Measurements from ENCODE around the gene RERE.
"Not testable (repeated sequence)": the region's sequence is repeated elsewhere in the genome, so short reads cannot be mapped to it uniquely, and the experiment has no call there.

RERE gene

DNA sequence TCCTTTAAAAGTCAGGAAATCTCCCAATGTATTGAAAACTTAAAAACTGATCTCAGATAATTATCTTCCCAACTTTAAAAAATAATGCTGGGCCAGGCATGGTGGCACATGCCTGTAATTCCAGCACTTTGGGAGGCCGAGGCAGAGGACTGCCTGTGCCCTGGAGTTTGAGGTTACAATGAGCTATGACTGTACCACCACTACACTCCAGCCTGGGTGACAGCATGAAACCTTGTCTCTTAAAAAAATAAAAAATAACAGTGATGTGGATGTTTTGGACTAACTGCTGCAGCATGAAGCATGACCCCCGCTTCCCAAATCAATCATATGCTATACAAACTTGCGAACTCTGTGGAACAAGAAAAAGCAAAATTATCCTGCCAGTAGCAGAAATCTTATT lies 186.3 kb downstream of the RERE start:
- no peak for DNase-seq

DNA sequence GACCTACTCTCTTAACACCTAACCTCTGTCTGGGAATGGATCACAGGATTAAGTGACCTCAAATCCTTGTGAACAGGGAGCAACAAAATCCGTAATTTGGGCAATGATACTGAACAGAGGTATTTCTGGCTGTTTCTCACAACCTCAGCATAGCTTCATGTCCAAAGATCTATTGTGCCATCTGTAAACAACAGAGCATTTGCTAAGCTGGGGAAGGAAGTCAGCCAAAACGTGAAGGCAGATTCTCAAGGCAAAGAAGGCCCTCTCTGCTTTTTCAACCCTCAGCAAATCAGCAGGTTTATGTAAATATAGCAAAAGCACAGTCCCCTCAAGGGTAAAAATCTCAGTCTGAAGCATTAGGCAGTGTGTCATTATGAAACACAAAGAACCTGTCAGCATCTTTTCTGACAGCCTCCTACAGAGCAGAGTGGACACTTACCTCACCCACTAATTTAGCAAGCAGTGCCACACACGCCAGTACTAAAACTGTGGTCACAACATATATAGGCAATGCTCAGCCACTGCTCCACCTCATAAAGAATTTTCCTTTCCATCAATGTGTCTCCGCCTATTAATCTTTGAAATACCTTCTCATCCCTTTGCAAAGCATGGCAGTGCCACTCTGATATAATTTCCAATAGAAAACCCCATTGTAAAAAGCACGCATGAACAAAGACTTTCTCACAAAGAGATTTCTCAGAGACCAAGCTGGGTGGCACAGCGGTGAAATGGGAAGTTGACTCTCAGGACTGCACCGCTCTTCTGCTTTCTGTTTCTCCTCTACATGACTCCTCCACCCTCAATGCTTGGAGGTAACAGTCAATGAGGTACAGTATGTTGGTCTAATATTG lies 188.0 kb downstream of the RERE start:
- peak; percentile 54 for DNase-seq

DNA sequence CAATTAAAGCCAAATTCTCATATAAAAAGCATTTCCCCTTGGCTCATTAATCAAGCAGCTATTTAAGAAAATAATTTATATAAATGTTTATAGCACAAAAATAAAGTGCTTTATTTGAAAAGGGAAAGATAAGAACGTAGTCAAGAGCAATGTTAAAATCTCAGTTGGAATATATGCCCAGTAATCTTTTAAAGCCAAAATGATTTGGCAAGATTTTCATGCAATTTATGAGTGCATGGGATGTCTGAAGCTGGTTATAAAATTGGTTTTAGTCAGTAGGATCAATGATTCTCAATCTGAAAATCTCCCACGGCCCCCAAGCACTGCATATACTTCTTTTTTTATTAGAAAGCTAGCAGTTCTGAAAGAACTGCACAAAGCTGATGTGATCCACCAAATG lies 188.8 kb downstream of the RERE start:
- no peak for DNase-seq

DNA sequence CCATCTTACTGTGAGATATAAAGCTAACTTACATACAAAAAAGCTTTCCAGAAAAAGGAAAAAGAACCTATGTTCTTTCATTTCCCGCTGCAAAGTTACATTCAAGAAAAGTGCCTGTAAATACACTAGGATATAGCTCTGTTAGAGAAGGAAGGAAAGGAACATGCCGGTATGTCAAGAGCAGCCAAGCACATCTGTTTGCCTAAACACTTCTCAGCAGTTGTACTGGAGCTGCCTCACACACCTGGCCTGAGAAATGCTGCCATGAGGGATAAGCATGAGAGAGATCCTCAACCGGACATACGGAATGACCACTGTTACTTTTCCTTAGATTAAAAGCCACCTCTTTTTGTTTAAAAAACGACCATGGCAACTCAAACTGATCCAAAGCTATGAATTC lies 189.7 kb downstream of the RERE start:
- no peak for DNase-seq

DNA sequence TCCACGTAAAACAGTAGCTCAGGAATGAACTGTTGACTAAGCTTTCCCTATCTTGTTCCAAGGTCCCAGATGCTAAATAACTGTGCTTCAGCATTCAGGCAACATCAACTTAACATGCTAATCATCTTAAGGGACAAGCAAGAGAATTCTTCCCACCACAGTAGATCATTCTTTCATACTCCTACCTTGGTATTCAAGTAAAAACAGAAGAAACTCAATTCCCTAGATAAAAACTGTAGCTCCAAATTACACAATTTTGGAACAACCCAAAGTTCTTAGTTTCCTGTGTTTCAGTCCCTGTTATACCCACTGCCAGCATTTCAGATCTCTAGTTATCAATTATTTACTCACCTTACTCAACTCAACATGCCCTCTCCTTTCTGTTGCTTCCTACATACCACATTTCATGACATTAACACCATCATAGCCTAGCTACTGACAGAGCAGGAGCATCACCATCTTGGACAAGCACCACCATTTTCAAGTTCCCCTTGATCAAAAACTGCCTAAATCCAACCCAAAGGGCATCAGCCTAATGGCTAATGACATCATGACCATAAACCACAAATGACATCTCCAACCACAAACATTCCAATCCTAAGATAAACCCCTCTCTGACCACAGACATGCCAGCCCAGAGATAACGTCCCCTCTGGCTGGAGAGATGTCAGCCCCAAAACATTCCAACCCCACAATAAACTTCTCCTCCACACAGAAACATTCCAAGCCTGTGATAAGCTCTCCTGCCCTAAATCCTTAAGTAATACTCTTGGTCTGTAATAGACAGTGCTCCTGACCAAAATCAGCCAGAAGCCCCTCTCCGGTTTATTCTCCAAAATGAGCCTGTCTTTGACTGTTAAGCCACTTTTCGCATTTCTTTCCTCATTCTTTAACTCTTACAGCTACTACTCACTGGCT lies 191.2 kb downstream of the RERE start:
- no peak for DNase-seq

DNA sequence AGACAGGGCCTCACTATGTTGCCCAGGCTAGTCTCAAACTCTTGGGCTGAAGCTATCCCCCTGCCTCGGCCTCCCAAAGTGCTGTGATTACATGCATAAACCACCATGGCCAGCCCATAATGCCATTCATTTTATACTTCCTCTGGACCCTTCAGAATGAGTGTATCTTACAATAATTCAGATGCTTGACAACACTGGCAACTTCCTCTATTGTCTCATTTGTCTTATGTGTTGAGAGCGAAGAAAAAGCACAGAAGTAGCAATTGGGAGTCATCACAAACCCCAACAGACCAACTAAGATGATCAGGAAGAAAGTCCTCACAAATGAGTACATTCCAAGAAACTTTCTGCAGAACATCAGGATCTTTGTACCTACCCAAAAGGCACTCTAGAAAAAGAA lies 191.9 kb downstream of the RERE start:
- DNase-seq = no peak

DNA sequence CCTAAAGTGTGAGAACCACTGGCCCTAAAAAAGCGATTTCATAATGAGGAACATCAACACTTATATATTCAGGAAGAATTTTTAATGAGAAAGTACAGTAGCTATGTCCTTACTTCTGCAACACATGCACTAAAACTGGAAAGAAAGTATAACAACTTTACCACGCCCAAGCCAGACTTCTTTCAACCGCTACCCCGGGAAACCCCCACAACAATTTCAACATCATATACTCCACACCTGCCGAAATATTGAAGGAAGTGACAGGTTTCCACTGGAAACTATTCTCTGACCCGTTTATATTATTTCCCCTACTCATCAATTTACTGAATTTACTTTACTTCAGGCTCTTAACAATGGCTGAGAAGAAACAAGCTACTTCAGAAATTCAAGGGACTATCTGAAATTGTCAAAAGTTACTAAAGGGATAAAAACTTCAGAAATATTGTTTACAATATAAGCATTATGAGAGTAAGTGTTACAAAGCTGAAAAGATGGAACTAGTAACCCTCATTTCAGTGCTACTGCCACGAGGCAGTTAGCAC lies 193.7 kb downstream of the RERE start:
- not testable (repeated sequence) for DNase-seq

DNA sequence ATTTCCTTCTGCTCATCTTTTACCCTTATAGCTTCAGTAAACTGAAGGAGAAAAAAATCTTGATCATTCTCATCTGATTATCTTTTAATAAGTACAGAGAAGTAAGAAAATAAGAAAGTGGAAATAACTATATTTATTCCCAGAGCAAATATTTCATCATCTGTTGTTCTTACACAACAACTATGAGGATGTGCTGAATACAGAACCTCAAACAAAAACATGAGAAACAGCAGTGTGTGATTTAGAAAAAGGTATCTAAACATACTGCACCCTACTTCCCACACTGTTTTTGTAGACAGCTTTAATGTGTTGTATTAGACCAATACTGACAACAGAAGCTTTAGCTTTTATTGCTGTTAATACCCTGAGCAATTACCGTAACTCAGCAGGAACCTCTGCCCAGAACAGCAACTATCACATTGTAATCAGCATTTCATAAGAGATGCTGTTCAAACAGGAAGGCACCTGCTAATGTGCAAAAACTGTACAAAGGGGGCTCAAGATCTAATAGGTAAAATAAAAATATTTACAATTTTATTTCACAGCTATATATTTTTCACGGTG lies 195.6 kb downstream of the RERE start:
- not testable (repeated sequence) for DNase-seq

DNA sequence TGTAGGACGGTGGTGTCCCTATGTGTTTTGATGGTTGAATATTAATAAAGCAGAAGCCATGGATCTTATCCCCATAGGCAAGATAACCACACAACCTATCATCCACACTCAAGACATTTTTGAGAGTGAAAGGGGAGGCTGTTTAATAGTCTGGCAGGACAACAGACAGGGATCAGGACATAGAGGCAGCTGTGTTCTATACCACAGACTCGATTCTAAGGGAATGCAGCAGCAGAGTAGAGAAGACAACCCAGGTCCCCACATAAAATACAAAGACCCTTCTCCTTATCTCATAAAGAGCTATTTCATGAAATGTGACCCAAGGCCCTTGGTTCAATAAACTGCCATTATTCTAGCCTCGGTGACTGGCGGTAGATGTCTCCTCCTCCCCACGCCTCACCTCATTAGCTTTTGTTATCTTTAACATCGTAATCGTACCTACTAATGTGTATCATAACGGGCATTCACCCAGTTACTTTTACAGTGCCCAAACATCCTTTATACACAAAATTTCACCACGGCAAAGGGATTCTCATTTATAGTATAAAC lies 196.3 kb downstream of the RERE start:
- DNase-seq = not testable (repeated sequence)

DNA sequence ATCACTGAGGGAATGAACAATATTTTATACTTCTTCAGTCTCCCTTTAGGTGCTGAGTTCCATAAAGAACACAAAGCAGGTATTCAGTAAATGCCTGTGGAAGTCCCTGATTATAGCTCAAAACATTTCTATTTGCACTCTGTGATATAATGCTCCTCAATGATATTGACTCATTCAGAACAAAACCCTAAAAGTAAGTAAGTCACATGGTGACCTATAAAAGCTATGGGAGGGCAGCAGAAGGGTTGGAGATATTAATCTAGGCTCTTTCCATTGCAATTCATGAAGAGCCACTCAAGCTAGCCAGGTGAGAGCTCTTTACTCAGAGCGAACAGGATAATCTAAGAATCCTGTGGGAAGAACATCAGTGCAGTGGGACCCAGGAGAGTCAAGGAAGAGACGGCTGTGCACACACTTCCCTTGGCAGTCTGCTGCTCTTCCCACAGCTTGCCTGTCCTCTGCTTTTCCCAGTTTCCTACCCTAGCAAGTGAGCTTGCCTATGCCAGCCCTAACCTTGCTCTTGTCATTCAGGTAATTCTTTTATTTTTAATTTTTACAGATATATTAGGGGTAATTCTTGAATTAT lies 197.4 kb downstream of the RERE start:
- DNase-seq = not testable (repeated sequence)

DNA sequence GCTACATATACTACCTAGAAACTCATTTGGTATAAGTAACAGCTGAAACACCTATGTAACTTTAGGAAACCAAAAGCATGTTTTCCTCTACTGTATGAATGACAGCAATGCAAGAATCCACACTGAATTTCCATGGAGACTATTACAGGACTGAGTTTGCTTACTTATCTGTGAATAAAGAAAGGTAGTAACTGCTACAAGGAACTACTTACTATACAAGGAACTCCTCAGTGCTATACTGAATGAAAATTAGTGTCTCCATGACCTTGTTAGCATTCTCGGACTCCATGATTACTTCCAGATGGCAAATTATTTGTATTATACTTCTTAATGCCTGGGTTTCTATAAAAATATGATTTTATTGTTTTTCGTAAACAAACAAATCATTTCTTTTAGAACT lies 198.0 kb downstream of the RERE start:
- DNase-seq = not testable (repeated sequence)

DNA sequence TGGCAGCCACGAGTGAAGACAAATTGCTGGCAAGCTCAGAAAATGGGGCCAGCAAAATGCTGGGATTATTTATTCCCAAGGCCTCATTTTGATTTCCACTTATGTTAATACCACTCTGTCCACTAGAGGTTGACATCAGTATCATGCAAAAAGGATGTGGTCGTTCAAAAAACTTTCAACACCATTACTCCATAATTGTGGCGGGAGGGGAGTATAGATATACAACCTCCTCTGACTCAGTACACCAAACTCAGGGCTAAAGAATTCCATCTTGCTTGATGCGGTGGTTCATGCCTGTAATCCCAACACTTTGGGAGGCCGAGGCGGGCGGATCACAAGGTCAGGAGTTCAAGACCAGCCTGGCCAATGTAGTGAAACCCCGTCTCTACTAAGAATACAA lies 200.6 kb downstream of the RERE start:
- not testable (repeated sequence) for DNase-seq

DNA sequence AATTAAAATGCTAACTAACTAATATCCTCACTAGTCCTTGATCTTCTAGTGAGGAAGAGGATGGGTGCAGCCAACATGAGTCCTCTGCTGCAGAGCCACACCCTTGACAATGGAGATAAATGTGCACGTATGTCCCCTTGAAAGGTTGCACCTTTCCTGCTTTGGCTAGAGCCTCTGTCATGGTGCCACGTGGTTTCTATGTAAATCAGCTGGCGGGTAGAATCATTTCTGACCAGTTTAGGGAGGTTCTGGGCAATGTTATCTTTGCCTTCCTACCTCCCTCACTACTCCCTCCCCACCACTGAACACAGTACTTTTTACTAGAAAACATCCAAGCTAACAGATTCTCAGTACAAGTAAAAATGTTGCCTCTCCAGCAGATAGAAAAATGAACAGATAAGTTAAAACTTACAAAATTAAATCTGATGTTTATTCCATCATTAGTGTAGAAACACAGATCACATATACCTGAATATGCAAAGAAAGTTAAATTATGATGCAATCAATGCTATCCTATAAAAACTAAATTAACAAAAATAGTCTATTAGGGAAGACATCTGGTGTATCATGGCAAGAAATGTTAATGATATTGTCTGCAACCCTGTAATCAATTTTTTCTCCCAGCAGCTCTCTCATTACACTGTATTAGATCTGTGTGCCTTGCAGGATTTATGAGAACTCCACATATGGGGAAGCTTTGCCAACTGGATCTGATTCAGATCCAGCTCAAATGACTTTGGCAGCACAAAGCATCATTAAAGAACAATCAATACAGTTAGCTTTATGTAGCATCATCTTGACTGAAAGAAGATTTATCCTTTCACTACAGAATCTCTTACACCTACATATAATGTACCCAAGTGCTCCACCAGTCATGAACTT lies 205.6 kb downstream of the RERE start:
- peak; percentile 47 for DNase-seq

DNA sequence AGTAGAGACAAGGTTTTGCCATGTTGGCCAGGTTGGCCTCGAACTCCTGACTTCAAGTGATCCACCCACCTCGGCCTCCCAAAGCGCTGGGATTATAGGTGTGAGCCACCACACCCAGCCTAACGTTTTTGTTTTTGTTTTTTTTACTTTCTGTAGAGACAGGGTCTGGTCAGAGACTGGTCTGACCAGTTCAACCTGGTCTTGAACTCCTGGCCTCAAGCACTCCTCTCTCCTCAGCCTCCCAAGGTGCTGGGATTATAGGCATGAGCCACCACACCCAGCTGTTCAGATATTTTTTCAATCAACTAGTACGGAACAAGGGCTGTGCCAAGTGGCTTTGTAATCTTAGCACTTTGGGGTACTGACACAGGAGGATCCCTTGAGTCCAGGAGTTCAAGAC lies 209.5 kb downstream of the RERE start:
- DNase-seq = no peak

DNA sequence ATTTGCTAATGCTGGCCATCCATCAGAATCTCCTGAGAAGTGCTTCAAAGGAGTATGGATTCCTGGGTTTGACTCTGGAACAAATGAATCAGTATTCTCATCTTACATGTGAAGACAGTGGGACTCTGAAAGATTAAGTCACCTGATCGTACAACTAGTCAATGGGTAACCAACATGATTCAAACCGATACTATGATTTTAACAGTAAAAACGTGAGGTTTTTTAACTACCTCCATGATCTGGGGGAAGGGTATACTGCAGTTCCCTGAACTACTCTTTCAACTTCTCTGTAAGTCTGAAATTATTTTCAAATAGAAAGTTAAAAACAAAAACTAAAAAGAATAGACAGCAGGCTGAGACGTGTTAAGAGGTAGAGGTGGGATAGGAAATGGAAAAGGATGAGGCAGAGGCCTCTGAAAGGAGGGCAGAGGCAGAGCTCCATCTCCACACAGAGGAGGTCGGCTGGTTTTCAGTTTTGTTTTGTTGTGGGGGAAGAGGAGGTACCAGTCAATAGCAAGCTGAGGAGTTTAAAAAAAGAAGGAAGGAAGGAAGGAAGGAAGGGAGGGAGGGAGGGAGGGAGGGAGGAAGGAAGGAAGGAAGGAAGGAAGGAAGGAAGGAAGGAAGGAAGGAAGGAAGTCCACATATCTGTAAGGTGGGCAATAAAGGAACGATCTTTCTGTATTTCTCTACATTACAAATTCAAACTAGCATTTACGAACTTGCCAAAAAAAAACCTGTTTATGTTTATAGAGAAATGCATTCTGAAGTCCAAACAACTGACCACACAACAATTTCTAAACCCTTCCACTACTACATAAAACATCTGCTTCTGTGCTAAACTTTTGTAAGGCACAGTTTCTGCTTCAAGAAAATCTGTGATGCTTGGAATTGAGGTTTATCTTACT lies 213.1 kb downstream of the RERE start:
- no peak for DNase-seq

DNA sequence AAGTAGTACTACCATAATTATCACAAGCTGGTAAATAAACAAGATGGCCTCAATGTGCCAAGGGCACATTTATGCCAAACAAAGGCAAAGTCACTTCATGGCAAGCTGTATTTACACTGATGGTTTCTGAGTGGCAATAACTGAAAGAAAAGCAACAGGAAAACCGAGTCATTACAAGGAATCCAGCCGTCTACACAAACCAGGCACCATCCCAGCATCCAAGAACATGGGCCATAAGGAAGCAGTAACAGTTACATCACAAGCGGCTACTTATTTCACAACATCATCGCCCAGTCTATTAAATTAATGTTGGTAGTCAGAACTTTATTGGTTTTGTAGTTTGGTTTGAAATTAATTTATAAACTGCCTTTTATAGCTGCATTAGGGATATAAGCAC lies 214.2 kb downstream of the RERE start:
- no peak for DNase-seq

DNA sequence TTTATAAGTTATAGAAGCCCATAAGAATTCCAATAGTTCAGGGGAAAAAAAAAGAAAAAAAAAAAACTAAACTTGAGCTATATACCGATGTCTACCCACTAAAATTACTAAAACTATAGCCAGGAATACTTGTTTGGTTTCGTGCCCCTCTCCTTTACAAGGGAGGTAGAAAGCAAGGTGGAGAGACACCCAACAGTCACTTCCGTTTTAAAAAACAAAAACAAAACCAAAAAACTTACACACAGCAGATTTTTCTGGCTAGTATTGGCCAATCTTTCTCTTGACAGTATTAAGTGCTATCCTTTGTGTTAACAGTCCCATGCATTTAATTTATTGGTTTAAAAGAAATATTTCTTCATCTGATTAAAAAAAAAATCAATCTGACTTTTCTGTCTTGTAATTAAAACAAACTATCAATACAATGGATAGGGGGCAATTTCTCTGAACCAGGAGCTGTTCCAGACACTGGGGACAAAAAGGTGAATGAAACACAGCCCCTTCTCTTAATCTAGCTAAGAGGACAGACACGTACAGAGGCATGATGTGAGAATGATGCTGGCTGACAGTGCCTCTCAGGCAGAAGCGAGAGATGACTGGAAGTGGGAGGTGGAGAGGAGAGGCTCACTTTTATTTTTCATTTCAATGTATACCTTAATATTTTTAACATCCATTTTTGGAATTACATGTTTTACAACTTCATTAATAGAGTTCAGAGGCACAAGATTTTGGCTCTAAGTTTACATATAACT lies 214.8 kb downstream of the RERE start:
- DNase-seq = peak; percentile 85

DNA sequence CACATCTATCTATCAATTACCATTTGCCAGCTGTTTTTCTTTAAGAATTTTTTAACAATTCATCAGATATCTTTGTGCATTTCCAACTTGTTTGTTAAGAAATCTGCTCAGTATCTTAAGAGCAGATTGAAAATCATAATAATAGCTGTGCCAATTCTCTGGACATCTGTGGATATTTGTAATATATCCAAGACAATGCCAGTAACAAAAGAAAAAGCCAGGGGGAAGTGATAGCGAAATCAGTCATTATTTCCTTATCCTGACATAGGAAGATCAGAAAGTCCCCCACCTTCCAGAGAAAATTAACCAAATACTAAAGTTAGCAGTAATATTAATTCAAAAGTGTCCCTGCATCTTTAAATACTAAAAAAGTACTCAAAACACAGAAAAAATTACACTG lies 217.1 kb downstream of the RERE start:
- no peak for DNase-seq

DNA sequence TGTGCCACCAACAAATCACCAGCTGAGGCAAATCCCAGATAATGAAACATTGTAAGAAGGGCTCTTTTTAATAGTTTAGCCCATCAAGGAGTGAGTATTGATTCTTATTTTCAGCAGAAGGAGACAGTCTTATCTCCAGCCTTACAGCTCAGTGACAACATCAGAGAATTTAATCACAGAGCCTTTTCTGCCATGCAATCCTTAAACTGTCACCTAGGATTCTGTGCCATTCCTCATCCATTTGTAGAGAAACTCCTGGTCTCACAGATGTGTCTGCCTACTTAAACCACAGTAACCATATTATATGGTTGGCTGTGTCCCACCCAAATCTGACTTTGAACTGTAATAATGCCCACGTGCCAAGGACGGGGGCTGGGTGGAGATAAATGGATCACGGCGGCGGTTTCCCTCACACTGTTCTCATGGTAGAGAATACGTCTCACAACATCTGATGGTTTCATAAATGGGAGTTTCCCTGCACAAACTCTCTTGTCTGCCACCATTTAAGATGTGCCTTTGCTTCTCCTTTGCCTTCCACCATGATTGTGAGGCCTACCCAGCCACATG lies 217.7 kb downstream of the RERE start:
- no peak for DNase-seq

Data from eye (tissue), 1 donor.